ES-I3 (cell line): ENCODE data around the gene ERMAP.
A peak's percentile ranks its signal among the peaks of the same experiment; 100 is the strongest.
"Not testable (repeated sequence)": the region's sequence is repeated elsewhere in the genome, so short reads cannot be mapped to it uniquely, and the experiment has no call there.

ENCODE experiments used
- H3K36me3 ChIP-seq: 2 replicates; pipeline ENCODE4 v1.6.1; 2013; ENCODE audit warnings: mild to moderate bottlenecking, low read length, control low read depth, moderate library complexity; ENCODE audit not compliant: insufficient read depth
- H3K4me1 ChIP-seq: 2 replicates; pipeline ENCODE4 v1.6.1; 2013; ENCODE audit warnings: mild to moderate bottlenecking, control low read depth, low read length; ENCODE audit not compliant: insufficient read depth
- H3K9ac ChIP-seq: 2 replicates; pipeline ENCODE4 v1.6.1; 2013; ENCODE audit warnings: low read depth, mild to moderate bottlenecking, low read length, moderate library complexity
- H3K9me3 ChIP-seq: 2 replicates; pipeline ENCODE4 v1.6.1; 2013; ENCODE audit warnings: mild to moderate bottlenecking, low read length, moderate library complexity; ENCODE audit not compliant: control insufficient read depth, insufficient read depth

The ERMAP gene

DNA sequence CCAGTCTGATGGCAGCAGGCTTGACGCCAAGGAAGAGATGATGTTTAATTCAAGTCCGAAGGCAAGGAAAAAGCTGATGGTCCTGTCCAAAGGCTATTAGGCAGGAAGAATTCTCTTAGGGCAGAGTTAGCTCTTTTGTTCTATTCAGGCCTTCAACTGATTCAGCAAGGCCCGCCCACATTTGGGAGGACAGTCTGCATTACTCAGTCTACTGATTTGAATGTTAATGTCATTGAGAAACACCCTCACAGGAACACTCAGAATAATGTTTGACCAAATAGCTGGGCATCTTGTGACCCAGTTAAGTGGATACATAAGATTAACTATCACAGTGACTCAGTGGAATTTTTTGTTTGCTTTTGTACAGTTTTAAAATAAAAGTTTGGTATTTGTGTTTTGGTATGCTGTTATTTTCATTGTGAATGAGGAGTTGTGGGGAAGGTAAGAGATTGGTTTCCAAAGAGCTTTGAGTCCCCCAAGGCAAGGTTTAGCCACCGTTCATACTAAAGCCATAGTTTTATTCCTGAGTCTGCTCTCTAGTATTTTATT is 27.7 kb downstream of the ERMAP start:
- H3K4me1 ChIP-seq = peaks cover 14% of the 10 kb centered on the region
- H3K9ac ChIP-seq = no peak overlapping the region
- H3K9me3 ChIP-seq = no peaks in the 10 kb centered on the region
- no peaks in the 10 kb centered on the region; the same call in 1 of the 2 replicates for H3K36me3 ChIP-seq

GRCh38 chr1:42845193-42845592 is 28.3 kb downstream of the ERMAP start:
- Histone ChIP-seq H3K36me3 (no peaks in the 10 kb centered on the region; the same call in 1 of the 2 replicates), H3K4me1 (peaks cover 14% of the 10 kb centered on the region), H3K9ac (no peak overlapping the region; the same call in 1 of the 2 replicates), H3K9me3 (no peaks in the 10 kb centered on the region)

DNA sequence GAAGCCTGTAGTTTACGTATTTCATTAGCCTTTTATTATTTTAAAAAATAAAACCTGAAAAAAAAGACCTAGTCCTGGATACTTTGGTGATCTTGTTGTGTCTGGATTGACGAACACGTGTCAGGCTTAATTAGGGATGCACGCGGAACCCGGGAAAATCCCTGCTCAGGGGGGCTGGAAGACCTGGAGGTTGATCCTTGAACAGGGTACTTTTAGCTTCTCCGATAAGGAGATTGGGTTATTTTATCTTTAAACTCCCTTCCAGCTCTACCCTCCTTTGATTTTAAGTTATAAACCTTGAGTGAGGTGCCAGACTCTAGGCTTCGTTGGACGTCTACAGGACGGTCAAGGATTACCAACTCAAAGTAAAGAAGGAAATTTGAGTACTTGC is 28.9 kb downstream of the ERMAP start:
- peak overlapping the region; percentile 71 for H3K9ac ChIP-seq
- no peaks in the 10 kb centered on the region for H3K9me3 ChIP-seq
- H3K4me1 ChIP-seq = peaks cover 14% of the 10 kb centered on the region
- H3K36me3 ChIP-seq = peaks cover 3% of the 10 kb centered on the region; the same call in 1 of the 2 replicates

DNA sequence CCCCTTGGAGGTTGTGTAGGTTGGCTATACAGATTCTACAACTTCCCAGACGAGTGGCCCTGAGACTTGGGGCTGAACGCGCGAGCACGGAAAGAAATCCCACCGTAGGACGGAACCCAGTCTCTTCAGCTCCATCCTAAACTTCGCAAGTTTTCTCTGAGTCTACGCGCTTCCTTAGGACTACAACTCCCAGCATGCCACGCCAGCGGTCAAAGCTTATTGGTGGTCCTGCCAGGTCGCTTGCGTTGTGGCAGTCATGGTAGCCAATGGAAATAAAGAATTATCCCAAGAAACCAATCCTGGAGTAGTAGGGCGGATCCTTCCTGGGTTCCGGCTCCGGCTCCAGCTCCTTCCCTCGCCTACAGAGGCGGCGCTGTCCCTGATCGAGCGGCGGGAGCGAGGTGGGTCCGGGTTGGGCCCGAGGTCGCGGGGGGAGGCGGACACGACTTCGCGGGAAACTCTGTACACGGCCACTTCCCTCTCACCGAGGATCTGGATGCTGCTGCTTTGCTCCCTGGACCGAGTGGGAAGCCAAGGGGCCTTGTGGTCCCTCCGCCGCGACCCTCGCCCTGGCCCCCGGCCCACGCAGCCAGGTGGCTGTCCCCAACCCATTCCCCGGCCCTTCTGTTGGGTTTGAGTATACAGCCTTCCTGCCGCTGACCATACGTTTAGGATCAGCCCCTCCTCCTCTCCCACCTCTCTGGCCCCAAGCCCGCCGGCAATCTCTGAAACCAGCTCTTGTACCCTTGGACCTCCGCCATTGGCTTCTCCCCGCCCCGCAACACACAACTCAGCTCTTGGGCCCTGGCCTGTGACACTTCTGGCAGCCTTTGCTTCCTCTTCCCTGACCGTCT is 29.6 kb downstream of the ERMAP start, which contains the start of gene ZNF691:
TSS of gene ZNF691 (plus strand) at position 357 of the 854 bp plus-strand sequence. CDS start 3,046 bp downstream, outside the sequence.
- Histone ChIP-seq H3K9ac (peak within 1 kb of the TSS; percentile 71), H3K4me1 (peaks cover 14% of the 10 kb centered on the region), H3K9me3 (no peaks in the 10 kb centered on the region), H3K36me3 (peaks cover 4% of the 10 kb centered on the region)

DNA sequence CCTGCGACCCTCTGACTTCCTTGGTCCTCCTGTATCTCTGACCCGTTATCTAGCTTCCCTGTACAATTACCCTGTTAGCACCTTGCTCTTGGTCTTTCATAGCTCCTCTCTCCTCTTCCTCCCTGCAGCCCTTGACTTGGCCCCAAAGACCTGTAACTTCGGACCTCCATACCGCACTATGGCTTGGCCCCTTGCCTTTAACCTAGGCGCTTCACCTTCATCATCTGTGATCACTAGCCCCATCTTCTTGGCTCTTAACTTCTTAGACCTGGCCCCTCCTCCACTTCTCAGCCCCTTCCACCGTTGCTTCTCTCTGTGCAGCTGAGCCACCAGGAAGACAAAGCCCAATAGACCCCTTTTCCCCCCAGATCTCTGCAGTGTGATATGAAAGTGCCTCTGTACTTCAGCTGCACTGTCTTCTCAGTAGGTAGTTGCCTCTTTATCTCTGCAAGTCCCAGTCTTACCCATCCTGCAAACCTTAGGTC is 30.2 kb downstream of the ERMAP start:
- H3K36me3 ChIP-seq = peaks cover 7% of the 10 kb centered on the region
- H3K9ac ChIP-seq = peak overlapping the region; percentile 71
- peaks cover 14% of the 10 kb centered on the region for H3K4me1 ChIP-seq
- no peaks in the 10 kb centered on the region for H3K9me3 ChIP-seq

DNA sequence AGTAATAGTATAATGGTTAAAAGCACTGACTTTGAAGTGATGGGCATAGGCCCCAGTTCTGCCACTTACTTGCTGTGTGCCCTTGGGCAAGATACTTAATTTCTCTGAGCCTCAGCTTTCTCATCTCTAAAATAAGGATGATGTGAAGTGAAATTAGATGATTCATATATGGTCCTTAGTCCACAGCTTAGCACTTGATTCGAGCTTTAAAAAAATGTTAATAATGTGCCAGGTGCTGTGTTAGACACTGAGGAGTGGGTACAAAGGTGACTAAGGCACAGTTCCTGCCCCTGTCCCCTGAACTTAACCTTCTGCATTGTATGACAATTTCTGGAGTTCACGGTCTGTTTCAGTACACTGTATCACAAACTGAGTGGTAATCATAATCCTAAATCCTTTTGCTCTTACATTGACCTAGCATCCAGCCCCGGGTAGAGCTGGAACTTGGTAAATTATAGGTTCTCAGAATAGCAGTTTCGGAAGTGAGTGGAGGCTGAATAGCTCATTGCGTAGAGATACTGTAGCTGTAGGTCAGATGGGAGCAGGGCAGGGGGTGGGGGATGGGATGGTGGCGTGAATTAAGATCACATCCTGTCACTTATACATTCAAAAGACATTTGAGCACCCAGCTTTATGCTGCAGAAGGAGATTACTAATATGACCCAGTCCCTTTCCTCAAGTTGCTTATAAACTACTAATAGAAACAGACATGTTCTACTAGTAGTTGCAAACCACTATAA is 31.0 kb downstream of the ERMAP start:
- peaks cover 7% of the 10 kb centered on the region for H3K36me3 ChIP-seq
- peaks cover 14% of the 10 kb centered on the region for H3K4me1 ChIP-seq
- no peaks in the 10 kb centered on the region for H3K9me3 ChIP-seq
- peak overlapping the region; percentile 71; the same call in 1 of the 2 replicates for H3K9ac ChIP-seq

DNA sequence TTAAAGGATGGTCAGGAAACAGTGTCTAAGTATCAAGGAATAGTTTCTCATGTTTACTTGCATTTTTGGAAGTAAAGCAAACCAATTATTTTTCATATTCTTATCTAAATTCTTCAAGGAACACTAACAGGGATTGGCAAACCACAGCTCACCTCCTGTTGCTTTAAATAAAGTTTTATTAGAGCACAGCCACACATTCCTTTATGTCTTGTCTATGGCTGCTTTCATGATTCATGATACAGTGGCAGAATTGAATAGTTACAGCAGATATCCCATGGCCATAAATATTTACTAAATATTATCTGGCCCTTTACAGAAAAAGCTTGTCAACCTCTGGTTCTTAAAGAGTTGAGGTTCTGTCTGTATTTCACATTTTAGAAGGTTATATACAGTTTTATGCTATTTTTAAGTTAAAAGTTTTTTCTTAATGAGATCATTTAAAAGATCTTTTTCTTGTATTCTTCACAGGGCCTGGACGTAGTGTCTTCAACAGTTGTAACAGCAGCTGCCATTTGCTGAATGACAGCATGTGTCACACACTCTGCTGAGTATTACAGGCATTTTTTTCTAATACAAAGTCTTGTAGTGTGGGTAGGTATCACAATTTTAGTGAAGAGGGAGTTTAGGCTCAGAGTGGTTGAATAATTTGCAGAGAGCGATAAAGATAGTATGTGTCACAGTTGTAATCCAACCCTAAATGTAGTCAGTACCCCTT is 32.1 kb downstream of the ERMAP start:
- Histone ChIP-seq H3K9ac (no peak overlapping the region), H3K36me3 (peaks cover 7% of the 10 kb centered on the region), H3K9me3 (no peaks in the 10 kb centered on the region), H3K4me1 (peaks cover 14% of the 10 kb centered on the region)

DNA sequence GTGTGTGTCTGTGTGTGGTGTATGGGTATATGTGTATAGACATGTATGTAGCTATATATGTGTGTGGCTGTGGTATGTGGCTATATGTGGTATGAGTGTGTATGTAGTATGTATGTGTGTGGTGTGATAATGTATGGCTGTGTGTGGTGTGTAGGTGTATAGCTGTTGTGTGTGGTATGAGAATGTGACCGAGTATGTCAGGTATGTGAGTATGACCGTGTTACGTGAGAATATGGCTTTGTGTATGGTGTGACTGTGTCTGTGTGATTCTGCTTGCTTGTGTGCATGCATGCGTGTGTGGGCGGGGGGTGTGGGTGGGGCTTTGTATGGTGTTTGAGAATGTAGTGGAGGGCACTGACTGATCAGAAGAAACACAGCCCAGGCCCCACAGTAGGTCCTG is 33.0 kb downstream of the ERMAP start:
- Histone ChIP-seq H3K36me3 (peaks cover 7% of the 10 kb centered on the region), H3K4me1 (peaks cover 11% of the 10 kb centered on the region), H3K9ac (no peak overlapping the region), H3K9me3 (no peaks in the 10 kb centered on the region)

- peaks cover 7% of the 10 kb centered on the region for H3K36me3 ChIP-seq
- H3K9ac ChIP-seq = no peak overlapping the region
- no peaks in the 10 kb centered on the region for H3K9me3 ChIP-seq
- peaks cover 11% of the 10 kb centered on the region for H3K4me1 ChIP-seq
Measured at GRCh38 chr1:42851420-42851819, 34.5 kb downstream of the ERMAP start.

GRCh38 chr1:42851960-42852607 is 35.2 kb downstream of the ERMAP start:
- H3K9me3 ChIP-seq = no peaks in the 10 kb centered on the region
- H3K9ac ChIP-seq = no peak overlapping the region
- peaks cover 11% of the 10 kb centered on the region for H3K4me1 ChIP-seq
- peaks cover 7% of the 10 kb centered on the region for H3K36me3 ChIP-seq

- Histone ChIP-seq H3K4me1 (peaks cover 7% of the 10 kb centered on the region), H3K36me3 (peaks cover 7% of the 10 kb centered on the region), H3K9me3 (no peaks in the 10 kb centered on the region), H3K9ac (no peak overlapping the region)
Measured at GRCh38 chr1:42852608-42852980, 35.7 kb downstream of the ERMAP start.

- Histone ChIP-seq H3K9me3 (no peaks in the 10 kb centered on the region), H3K36me3 (peaks cover 7% of the 10 kb centered on the region), H3K4me1 (0 out of 2 replicates have a peak, but pooled peaks cover 1% of the 10 kb centered on the region), H3K9ac (no peak overlapping the region)
Measured at GRCh38 chr1:42853116-42853884, 36.4 kb downstream of the ERMAP start.

GRCh38 chr1:42856554-42856953 is 39.6 kb downstream of the ERMAP start:
- not testable (repeated sequence) for H3K36me3 ChIP-seq, H3K9ac ChIP-seq, H3K4me1 ChIP-seq, H3K9me3 ChIP-seq
